Epithelial cell of prostate (primary cell): ENCODE data around the gene CDH8.

Source experiments
- DNase-seq: peaks from one replicate; pipeline ENCODE4 v3.0.0-alpha.2; 2011; ENCODE audit warnings: low read depth, low spot score
- H3K27ac ChIP-seq: fragments of 450-650 bp; 2 replicates; pipeline ENCODE4 v1.5.1; 2017; ENCODE audit warnings: mild to moderate bottlenecking

Gene CDH8

DNA sequence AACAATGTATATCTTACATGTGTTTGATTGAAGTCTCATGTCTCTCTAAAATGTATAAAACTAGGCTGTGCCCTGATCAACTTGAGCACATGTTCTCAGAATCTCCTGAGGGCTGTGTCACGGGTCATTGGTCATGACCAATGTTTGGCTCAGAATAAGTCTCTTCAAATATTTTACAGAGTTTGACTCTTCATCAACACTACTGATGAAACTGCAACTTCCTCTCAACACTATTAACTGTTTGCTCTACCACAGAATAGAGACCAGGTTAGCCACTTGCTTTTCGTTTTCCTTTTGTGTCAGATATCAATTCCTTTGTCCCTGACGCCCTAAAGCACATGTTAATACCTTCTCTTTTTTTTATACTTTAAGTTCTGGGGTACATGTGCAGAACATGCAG, 358.1 kb downstream of the CDH8 start:
- DNase-seq, result no peak

DNA sequence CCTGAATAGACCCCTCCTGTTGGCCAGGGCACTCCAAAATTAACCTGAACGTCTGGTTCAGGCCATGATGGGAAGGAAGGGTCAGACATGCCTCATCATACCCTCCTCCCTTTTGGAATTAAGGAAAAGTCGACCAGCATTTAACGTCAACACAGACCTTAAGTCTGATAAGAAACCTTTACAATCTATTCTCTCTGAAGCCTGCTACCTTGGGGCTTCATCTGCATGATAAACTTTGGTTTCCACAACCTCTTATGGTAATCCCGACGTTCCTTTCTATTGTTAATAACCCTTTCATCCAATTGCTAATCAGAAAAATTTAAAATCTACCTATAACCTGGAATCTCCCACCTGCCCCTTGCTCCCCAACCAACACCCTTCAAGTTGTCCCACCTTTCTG, 358.5 kb downstream of the CDH8 start:
- no peak overlapping the region for H3K27ac ChIP-seq
- no peak for DNase-seq

More for the DNA sequence above, 358.1 kb downstream of the CDH8 start:
- no peak overlapping the region for H3K27ac ChIP-seq

DNA sequence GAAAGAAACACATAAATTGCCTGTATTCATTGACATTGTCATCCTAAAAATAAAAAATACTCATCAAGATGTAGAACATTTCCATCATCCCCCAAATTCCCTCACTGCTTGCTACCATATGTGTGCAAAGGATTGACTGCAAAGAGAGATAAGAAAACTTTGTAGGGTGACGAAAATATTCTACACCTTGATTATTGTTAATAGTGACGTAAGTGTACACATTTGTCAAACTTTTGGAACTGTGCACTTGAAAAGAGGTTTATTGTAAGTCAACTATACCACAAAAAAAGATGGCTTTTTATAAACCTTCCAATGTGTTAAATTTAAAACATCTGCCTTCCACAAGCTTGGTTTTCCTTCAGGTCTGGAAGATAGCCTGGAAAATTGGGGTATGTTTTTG, 359.5 kb downstream of the CDH8 start:
- no peak for DNase-seq
- H3K27ac ChIP-seq, result no peak overlapping the region

GRCh38 chr16:61671161-61671560, 365.1 kb downstream of the CDH8 start:
- DNase-seq, result no peak

GRCh38 chr16:61665512-61665911, 370.7 kb downstream of the CDH8 start:
- H3K27ac ChIP-seq, result no peak overlapping the region
- DNase-seq, result no peak

More at GRCh38 chr16:61671161-61671560, 365.1 kb downstream of the CDH8 start:
- H3K27ac ChIP-seq, result no peak overlapping the region

GRCh38 chr16:61659936-61660335, 376.3 kb downstream of the CDH8 start:
- no peak for DNase-seq

GRCh38 chr16:61654962-61655361, 381.3 kb downstream of the CDH8 start:
- H3K27ac ChIP-seq, result no peak overlapping the region
- DNase-seq, result no peak

More at GRCh38 chr16:61659936-61660335, 376.3 kb downstream of the CDH8 start:
- no peak overlapping the region for H3K27ac ChIP-seq

- no peak overlapping the region for H3K27ac ChIP-seq
- DNase-seq, result no peak
Observed at GRCh38 chr16:61653544-61653943, 382.7 kb downstream of the CDH8 start.

GRCh38 chr16:61645561-61645960, 390.7 kb downstream of the CDH8 start:
- no peak overlapping the region for H3K27ac ChIP-seq
- DNase-seq, result no peak

- no peak for DNase-seq
- no peak overlapping the region for H3K27ac ChIP-seq
Observed at GRCh38 chr16:61644736-61645135, 391.5 kb downstream of the CDH8 start.

DNA sequence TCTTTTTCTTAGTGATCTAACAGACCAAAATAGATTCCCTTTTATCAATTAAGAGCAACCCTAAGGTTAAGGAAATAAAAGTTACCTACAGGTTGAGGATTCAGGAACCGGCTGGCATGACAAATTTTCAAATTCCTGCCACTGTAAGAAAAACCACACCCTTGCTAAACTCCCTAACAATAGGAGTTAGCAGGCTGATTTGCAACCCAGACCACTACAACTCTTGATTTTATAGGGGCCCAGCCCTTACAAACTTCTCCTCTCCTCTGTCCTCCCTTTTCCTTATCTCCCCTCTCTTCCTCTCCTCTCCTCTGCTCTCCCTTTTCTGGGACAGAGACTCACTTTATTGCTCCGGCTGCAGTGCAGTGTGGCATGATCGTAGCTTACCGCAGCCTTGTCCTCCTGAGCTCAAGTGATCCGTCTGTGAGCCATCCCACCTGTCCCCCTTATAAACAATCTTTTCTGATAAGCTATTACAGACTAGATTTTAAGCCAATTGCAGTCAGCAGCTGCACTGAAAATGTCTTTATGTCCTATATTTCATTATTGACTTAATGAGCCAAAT, 418.9 kb downstream of the CDH8 start:
- DNase-seq, result no peak
- no peak overlapping the region for H3K27ac ChIP-seq

GRCh38 chr16:61616088-61616487, 420.1 kb downstream of the CDH8 start:
- DNase-seq, result no peak
- H3K27ac ChIP-seq, result no peak overlapping the region

GRCh38 chr16:61611847-61612491, 424.3 kb downstream of the CDH8 start:
- no peak overlapping the region for H3K27ac ChIP-seq
- no peak for DNase-seq

- DNase-seq, result no peak
- no peak overlapping the region for H3K27ac ChIP-seq
Observed at GRCh38 chr16:61606581-61606980, 429.7 kb downstream of the CDH8 start.
